ENCODE results near the gene IFT122.

The IFT122 gene

GRCh38 chr3:129558772-129559564, 118.9 kb downstream of the IFT122 start:
- DNase-seq (ENCODE audit: low spot score) = no peak

GRCh38 chr3:129559565-129560079, 119.6 kb downstream of the IFT122 start:
- DNase-seq (ENCODE audit: low spot score) = no peak

- DNase-seq (ENCODE audit: low spot score) = no peak
Measured at GRCh38 chr3:129560269-129560787, 120.3 kb downstream of the IFT122 start.

GRCh38 chr3:129560911-129561594, 121.0 kb downstream of the IFT122 start:
- DNase-seq (ENCODE audit: low spot score) = no peak

GRCh38 chr3:129561619-129562248, 121.7 kb downstream of the IFT122 start:
- DNase-seq (ENCODE audit: low spot score) = no peak

- DNase-seq (ENCODE audit: low spot score) = no peak
Measured at GRCh38 chr3:129562803-129563202, 122.8 kb downstream of the IFT122 start.

- DNase-seq (ENCODE audit: low spot score) = no peak
Measured at GRCh38 chr3:129563332-129563731, 123.3 kb downstream of the IFT122 start.

- DNase-seq (ENCODE audit: low spot score) = no peak
Measured at GRCh38 chr3:129563850-129564535, 124.0 kb downstream of the IFT122 start.

GRCh38 chr3:129564981-129565644, 125.1 kb downstream of the IFT122 start:
- no peak for DNase-seq (ENCODE audit: low spot score)

- DNase-seq (ENCODE audit: low spot score) = no peak
Measured at GRCh38 chr3:129565902-129566301, 125.9 kb downstream of the IFT122 start.

GRCh38 chr3:129567176-129567705, 127.2 kb downstream of the IFT122 start:
- DNase-seq (ENCODE audit: low spot score) = no peak

GRCh38 chr3:129567939-129568338, 127.9 kb downstream of the IFT122 start:
- DNase-seq (ENCODE audit: low spot score) = no peak

- DNase-seq (ENCODE audit: low spot score) = no peak
Measured at GRCh38 chr3:129569856-129570255, 129.8 kb downstream of the IFT122 start.
